ENCODE results near the gene GTF2H2C.

GRCh38 chr5:69522035-69522434 lies 38.0 kb upstream of the GTF2H2C start:
- no peak for TF ChIP-seq ATF7 (IDR thresholded peaks at IDR 0.05; ENCODE audit: low read depth)
- no peak for TF ChIP-seq ETV6 (conservative IDR thresholded peaks at IDR 0.05 in 1 of 2, IDR thresholded peaks at IDR 0.05 in 1 of 2; ENCODE audit: borderline replicate concordance in 1 of 2, low read depth in 1 of 2)
- TF ChIP-seq EZH2 (IDR thresholded peaks at IDR 0.05; ENCODE audit: borderline replicate concordance, control insufficient read depth, low read depth, low read length) = no peak
- no peak for TF ChIP-seq MAX (IDR thresholded peaks at IDR 0.05; ENCODE audit: low read depth, low read length)
- TF ChIP-seq REST (IDR thresholded peaks at IDR 0.05; ENCODE audit: low read depth, low read length) = no peak
- no peak for TF ChIP-seq RBBP5 (conservative IDR thresholded peaks at IDR 0.05)
